GM19395 (cell line): Measurements from ENCODE around the gene SLC7A9.
"Not testable (repeated sequence)": the region's sequence is repeated elsewhere in the genome, so short reads cannot be mapped to it uniquely, and the experiment has no call there.

ENCODE experiments used
- ATAC-seq: cut with Tn5 transposase; IDR thresholded peaks from one replicate; pipeline ENCODE4 v1.9.1; 2021; ENCODE audit warnings: mild to moderate bottlenecking, moderate library complexity; ENCODE audit not compliant: unreplicated experiment

The SLC7A9 gene

DNA sequence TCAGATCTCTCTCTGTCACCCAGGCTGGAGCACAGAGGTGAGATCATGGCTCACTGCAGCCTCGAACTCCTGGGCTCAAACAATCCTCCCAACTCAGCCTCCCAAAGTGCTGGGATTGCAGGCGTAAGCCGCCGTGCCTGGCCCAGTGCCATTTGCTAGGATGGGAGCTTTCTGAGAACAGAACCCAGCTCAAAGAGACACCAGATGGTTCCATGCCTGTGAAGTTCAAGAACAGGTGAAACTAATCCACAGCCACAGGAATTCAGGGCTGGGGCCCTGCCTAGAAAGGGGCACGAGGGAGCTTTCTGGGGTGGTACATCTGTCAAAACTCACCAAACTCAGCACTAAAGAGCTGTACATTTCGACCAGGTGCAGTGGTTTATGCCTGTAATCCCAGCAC, 4.2 kb downstream of the SLC7A9 start:
- no peak for ATAC-seq

DNA sequence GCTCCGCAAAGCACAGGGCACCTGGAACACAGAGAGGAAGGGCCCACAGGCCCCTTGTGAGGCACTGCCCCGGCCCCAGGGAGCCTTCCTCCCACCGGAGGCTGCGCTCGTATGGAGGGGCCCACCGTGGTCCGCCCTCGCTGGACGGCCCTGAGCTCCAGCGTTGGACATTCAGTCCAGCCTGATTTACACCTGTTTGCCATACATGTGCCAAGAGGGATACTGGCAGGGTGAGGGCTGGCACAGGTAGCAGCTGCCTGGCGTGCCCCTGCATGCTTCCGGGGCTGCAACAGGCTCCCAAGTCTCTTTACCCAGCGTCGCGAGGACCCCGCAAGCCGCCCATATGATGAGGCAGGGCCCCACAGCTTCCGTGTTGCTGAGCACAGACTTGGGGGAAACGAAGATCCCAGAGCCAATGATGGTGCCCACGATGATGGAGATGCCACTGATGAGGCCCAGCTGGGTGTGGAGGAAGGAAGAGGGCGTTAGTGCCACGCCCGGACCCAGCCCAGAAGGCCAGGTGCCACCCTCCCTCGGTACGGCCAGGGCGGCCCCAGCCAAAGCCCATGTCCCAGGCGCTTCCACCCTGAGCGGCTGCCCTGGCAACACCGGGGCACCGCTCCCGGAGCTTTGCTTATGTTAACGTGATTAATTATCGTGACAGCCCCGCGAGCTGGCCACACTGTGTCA, 5.1 kb downstream of the SLC7A9 start:
- no peak for ATAC-seq

DNA sequence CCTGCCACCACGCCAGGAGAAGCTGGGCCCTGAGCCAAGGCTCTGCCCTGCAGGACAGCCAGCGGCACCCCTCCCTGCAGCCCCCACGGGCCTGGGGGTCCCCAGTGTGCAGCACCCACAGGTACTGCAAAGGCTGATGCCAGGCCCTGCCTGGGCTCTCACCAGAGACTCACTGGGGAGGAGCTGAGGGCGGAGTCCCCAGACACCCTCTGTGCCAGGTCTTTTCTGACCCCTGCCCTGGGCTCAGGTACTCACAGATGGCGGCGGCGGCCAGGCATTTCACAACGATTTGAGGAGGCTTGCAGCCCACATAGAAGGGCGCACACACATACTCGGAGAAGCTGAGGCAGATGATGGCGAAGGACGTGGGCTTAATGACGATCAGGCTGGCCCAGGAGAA, 5.7 kb downstream of the SLC7A9 start:
- no peak for ATAC-seq

DNA sequence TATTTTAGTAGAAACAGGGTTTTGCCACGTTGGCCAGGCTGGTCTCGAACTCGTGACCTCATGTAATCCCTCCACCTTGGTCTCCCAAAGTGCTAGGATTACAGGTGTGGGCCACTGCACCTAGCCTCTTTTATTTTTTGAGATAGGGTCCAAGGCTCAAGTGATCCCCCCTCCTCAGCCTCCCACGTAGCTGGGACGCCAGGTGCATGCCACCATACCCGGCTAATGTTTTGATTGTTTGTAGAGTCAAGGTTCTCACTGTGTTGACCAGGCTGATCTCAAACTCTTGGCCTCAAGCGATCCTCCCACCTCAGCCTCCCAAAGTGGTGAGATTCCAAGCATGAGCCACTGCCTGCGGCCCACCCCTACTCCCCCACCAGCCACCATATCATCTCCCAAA, 6.3 kb downstream of the SLC7A9 start:
- ATAC-seq = no peak

DNA sequence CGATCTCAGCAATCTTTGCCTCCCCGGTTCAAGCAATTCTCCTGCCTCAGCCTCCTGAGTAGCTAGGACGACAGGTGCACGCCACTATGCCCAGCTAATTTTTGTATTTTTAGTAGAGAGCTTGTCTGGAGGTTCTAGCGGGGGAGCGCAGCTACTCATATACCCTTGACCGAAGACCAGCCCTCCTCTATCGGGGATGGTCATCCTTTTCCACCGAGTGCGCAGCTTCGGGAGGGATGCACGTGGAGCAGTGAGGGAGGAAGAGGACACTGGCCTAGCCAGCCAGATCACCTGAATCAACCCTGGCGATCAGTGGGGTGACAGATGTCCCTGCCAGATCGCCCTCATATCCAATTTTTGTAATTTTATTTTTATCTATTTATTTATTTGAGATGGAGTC, 6.8 kb downstream of the SLC7A9 start:
- ATAC-seq = no peak

DNA sequence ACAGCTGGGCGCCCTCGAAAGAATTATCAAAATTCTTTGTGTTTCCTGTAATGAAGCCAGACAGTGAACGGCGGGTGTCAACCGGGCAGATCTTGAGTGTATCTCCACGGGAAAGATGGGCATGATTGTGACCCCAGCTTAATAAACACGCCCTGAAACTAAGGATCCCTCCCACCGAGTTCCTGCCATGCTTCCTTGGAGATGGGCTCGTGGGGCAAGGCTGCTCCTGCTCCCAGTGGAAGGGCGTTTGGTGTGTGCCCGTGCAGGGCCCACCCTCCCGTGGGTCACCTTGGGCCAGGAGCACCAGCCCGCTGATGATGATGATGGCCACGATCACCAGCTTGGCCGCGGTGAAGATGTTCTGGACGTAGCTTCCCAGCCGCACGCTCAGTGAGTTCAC, 7.4 kb downstream of the SLC7A9 start:
- no peak for ATAC-seq

DNA sequence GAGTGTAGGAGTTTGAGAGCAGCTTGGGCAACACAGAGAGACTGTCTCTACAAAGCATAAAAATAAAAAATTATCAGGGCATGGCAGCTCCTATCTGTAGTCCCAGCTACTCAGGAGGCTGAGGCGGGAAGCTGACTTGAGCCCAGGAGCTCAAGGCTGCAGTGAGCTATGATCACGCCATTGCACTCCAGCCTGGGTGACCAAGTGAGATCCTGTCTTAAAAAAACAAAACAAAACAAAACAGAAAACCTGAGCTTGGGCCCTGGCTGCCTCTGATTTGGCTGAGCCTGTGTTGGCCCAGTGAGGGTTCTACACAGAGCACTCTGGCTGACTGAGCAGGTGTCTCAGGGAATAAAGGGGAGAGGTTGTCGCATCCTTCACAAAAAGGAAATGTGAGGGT, 8.0 kb downstream of the SLC7A9 start:
- no peak for ATAC-seq

DNA sequence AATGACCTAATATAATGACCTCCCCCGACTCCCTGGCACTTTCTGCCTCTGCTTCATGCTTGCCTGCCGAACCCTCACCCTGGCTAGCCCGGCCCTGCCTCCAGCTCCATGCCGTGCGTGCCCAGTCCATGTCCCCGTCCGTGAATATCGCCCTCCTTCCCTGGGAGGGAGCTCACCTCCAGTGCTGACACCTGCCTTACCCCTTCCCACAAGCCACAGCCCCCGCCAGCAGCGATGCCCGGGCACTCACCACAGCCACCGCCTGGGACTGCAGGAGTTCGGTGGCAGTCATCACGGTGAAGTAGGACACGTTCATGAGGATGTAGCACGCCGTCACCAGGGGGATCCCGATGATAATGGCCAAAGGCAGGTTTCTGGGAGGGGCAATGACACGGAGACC, 10.0 kb downstream of the SLC7A9 start:
- ATAC-seq = no peak

DNA sequence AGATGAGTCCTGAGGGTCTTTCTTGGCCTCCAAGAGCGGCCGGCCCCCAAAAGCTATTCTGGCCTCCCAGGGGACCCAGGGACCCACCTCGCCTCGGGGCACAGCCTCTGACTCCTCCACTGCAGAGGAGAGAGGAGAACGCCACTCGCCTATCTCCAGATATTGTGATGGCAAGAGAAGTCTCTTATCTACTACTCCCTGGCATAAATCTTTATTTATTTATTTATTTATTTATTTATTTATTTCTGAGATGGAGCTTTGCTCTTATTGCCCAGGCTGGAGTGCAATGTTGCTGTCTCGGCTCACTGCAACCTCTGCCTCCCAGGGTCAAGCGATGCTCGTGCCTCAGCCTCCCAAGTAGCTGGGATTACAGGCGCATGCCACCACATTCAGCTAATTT, 11.0 kb downstream of the SLC7A9 start:
- ATAC-seq = no peak

DNA sequence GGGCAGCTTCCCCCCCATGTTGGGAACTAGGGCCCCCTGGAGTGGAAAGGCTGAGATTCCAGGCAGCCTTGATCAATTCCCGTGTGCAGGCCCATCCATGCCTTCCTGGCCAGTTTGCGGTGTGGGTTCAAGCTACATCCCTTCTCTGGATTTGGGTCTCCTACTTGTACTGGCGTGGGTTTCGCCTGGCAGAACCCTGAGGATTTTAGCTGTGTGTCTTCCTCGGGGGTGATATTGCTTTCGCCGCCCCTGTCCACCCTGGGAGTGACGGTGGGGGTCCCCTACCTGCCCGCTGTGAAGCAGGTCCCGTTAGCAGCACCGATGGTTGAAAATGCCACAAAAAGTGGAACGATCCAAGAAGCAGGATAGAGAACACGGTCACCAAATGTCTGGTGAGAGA, 11.4 kb downstream of the SLC7A9 start:
- ATAC-seq = no peak

DNA sequence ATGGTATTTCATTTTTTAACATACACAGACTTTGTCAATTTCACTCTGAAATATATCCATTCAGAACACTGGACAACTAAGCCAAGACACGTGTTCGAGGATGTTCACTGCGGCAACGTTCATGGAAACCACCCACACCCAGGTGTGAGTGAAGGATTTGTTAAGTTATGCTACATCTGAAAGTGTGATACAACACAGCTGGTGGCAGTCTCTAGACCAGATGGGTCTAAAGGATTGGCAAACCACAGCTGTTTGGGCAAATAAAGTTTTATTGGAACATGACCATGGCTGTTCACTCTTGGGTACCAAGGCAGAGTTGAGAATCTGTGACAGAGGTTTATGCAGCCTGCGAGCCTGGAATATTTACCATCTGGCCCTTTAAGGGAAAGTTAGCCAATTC, 12.0 kb downstream of the SLC7A9 start:
- ATAC-seq = no peak

DNA sequence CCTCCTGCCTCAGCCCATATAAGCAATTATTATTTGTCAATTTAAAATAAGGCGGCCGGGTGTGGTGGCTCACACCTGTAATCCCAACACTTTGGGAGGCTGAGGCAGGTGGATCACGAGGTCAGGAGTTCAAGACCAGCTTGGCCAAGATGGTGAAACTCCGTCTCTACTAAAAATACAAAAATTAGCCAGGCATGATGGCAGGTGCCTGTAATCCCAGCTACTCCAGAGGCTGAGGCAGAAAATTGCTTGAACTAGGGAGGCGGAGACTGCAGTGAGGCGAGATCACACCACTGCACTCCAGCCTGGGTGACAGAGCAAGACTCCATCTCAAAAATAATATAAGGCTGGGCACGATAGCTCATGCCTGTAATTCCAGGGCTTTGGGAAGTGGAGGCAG, 12.7 kb downstream of the SLC7A9 start:
- ATAC-seq = not testable (repeated sequence)

DNA sequence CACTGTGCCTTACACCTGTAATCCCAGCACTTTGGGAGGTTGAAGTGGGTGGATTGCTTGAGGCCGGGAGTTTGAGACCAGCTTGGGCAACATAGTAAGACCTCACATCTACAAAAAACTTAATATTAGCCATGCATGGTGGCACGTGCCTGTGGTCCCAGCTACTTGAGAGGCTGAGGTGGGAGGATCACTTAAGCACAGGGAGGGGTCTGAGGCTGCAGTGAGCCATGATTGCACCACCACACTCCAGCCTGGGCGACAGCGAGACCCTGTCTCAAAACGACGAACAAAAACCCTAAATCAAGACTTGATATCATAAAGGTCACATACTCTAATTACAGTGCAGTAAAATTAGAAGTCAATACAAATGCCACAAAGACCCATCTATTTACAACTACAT, 17.4 kb downstream of the SLC7A9 start:
- ATAC-seq = no peak

DNA sequence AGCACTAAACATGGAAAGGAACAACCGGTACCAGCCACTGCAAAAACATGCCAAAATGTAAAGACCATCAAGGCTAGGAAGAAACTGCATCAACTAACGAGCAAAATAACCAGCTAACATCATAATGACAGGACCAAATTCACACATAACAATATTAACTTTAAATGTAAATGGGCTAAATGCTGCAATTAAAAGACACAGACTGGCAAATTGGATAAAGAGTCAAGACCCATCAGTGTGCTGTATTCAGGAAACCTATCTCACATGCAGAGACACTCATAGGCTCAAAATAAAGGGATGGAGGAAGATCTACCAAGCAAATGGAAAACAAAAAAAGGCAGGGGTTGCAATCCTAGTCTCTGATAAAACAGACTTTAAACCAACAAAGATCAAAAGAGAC, 21.5 kb downstream of the SLC7A9 start:
- ATAC-seq = not testable (repeated sequence)

DNA sequence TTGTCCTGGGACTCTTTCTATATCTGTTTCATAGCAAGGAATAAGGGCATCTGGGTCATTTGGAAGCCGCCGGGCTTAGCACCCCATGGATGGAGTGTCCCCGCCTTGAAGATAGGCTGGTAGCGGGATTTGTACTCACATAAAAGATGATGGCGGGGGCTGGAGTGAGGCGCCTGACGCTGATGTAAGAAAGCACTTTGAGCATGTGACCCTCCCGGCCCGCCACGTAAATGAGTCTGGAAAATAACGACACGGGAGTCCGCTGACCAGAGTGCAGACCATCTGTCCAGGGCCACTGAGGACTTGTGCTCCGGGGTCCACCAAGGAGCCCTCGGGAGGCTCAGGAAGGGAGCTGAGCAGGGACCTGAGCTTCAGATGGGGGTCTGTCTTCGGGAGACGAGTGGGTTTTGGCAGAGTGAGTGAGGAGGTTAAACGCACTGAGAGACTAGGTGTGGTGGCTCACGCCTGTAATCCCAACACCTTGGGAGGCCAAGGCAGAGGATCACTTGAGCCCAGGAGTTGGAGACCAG, 25.8 kb downstream of the SLC7A9 start:
- no peak for ATAC-seq

DNA sequence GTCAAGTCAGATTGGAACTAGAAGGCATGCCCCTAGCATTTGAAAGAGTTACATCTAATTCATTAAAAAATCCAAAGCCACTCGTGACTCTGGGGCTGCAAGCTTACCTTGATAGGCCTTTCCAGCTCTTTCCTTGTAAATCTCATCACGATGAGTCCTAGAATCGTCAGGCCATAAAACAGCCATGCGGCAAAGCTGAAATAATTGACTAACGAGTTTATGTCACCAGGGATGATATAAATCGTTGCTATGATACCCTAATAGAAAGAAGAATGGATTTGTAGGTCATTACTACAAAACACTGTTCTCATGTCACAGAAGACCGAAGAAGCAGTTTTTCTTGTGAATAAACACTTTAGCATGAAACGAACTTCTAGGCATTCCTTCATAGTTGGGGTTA, 27.5 kb downstream of the SLC7A9 start:
- ATAC-seq = no peak

DNA sequence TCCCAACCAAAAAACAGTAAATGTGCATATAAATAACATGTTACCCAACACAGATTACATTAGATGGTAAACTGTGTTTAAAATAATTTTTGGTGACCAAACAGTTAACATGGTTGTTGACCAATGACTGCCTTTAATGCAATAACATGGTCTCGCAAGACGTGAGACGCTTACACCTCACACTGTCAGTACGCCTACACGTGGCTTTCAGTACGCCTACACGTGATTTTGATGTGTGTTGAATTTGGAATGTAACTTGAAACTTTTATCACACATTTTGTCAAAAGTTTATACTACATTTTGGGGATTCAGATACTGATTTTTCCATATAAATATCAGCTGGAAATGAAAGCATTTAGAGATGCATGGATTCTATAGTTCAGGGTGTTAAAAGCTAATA, 32.0 kb downstream of the SLC7A9 start:
- no peak for ATAC-seq

DNA sequence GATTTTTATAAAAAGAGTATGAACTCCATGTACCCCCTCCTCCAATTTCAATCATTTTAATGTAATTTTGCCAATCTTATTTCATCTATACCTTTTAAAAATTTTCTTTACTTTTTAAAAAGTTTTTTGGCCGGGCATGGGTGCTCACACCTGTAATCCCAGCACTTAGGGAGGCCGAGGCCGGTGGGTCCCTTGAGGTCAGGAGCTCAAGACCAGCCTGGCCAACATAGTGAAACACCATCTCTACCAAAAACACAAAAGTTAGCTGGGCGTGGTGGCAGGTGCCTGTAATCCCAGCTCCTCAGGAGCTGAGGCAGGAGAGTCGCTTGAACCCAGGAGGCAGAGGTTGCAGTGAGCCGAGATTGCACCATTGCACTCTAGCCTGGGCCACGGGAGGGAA, 36.2 kb downstream of the SLC7A9 start:
- ATAC-seq = not testable (repeated sequence)

DNA sequence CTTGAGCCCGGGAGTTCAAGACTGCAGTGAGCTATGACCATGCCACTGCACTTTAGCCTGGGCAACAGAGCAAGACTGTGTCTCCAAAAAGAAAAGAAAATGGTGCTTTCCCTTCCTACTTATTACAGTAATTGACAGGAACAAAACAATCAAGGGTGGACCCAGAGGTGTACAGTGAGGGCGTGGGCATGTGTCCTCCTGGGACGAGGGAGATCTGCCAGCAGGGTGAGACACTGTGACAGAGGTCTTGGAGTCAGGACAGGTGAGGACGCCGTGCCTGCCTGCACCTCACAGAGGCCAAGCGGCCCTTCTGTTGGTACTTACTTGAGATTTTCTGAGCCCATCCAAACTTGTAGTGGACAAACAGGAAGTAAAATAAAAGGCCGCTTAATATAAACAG, 36.7 kb downstream of the SLC7A9 start:
- not testable (repeated sequence) for ATAC-seq

DNA sequence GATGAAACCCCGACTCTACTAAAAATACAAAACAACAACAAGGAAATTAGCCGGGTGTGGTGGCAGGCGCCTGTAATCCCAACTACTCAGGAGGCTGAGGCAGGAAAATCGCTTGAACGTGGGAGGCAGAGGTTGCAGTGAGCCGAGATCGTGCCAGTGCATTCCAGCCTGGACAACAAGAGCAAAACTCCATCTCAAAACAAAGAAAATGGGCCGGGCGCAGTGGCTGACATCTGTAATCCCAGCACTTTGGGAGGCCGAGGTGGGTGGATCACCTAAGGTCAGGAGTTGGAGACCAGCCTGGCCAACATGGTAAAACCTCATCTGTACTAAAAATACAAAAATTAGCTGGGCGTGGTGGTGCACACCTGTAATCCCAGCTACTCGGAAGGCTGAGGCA, 37.5 kb downstream of the SLC7A9 start:
- ATAC-seq = not testable (repeated sequence)

DNA sequence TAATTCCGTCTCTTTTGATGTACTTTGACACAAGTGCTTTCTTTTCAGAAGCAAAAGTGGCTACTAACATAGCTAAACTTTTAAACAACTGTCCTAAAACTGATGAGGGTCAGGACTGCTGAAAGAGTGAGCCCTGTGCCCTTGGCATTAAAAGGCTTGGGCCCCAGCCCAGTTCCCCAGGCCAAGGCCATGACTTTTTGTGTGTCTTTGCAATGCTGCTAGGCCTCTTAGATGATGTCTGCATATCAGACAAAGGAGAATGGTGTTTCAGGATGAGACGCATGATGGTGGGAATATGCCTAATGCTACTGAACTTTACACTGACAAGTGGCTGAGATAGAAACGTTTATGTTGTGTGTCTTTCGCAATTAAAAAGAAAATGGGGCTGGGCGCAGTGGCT, 38.0 kb downstream of the SLC7A9 start:
- no peak for ATAC-seq

DNA sequence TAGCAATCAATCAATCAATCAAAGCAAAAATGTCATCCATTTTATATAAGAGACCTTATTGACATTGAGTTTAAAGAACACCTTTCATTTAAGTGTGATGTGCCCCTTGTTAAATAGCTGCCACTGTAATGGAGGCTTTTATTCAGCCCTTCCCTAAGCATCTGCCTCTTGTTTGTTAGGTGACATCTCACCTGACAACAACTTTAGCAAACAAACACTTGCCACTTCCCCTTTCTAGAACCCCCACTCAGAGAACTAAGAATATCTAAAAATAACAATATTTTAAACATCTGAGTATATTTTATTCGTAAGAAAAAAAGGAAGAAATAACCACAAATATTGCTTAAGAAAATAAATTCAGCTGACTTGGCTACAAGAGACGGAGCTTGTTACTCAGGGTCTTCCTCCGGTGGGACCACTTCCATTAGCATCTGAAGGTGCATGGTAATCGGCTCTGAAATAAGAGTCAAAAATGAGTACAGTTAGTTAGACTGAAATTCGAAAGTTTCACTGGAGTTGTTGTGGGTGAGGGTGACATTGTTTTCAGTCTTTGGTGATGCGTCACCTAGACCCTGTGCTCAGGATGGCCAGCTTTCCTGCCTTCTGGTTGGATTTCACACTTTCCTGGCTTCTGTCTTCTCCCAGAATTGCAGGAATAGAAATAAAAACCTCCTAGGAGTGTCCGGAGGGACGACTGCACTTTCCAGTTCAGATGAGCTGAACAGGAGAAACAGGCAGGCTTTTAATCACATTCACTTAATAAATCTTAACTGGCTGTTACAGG, 39.1 kb downstream of the SLC7A9 start:
- no peak for ATAC-seq
